ENCODE data around the gene GPR33. TPM values are rescaled to one million over a fixed set of nuclear protein-coding genes. Genes with fewer than 3 reads are reported as not detected.
"Not testable (repeated sequence)": the region's sequence is repeated elsewhere in the genome, so short reads cannot be mapped to it uniquely, and the experiment has no call there.

GPR33 gene
- total RNA-seq, 1 experiment from 2014 or later: not detected

DNA sequence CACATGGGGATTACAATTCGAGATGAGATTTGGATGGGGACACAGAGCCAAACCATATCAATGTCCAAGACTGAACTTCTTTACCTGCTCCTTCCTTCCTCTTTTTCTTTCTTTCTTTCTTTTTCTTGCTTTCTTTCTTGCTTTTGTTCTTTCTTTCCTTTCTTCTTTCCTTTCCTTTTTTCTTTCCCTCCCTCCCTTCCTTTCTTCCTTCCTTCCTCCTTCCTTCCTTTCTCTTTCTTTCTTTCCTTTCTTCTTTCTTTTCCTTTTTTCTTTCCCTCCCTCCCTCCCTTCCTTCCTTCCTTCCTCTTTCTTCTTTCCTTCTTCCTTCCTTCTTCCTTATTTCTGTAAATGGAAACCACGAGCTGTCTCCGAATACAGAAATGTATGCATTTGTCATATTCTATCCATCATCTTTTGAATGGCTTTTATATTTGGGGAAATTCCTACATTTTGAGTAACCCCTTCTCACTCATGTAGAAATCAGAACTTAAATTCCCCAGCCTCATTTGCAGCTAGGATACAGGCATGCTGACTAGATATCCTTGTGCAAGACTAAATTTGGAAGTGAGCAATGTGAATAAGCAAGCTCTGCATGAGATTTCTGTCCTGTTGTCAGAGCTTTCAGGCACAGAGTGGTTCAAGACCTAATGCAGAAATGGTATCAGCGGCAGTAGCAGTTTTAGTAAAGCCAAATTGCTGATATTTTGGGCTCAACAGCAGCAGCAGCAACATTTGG is 11.5 kb downstream of the GPR33 start:
- H3K27me3 Mint-ChIP-seq (ENCODE audit: insufficient read depth, unreplicated experiment): peaks cover 3% of the 10 kb centered on the region
- H3K36me3 ChIP-seq (ENCODE audit: control insufficient read depth, insufficient read depth, low read length): no peaks in the 10 kb centered on the region
- POLR2A ChIA-PET: interaction anchor here (0.6 kb wide), 1 partner anchor 48 kb away, joined by 3 read pairs; no protein-coding TSS in a partner anchor
- H3K9me3 Mint-ChIP-seq (ENCODE audit: unreplicated experiment): peaks cover 9% of the 10 kb centered on the region
- DNase-seq: no peak
- intact Hi-C loops (cut with micrococcal nuclease; ENCODE audit: unreplicated experiment): no loop called here
- H3K27ac Mint-ChIP-seq (ENCODE audit: unreplicated experiment): no peak overlapping the region
- no peak overlapping the region for H3K4me3 ChIP-seq (ENCODE audit: low read depth, low read length)
- no peaks in the 10 kb centered on the region for H3K4me1 Mint-ChIP-seq (ENCODE audit: low read depth, unreplicated experiment)
- H3K9me3 ChIP-seq: no peaks in the 10 kb centered on the region
- CTCF ChIA-PET: no interaction called here
- H3K4me3 Mint-ChIP-seq (ENCODE audit: unreplicated experiment): no peak overlapping the region
- BruUV-seq (replicated peaks): no TSS peak
- H3K4me1 ChIP-seq: no peaks in the 10 kb centered on the region
- H3K27me3 ChIP-seq (replicated peaks; ENCODE audit: control insufficient read depth, insufficient read depth, low read length): no peaks in the 10 kb centered on the region
- no peak for TF ChIP-seq CTCF (IDR thresholded peaks at IDR 0.05; ENCODE audit: insufficient read depth in 1 of 2, low read depth in 1 of 2, low read length in 1 of 2, severe bottlenecking in 1 of 2, unreplicated experiment in 1 of 2)
- H3K36me3 Mint-ChIP-seq (ENCODE audit: insufficient read depth, unreplicated experiment): no peaks in the 10 kb centered on the region

- POLR2A ChIA-PET: no interaction called here
- CTCF ChIA-PET: interaction anchor here (0.5 kb wide), 1 partner anchor 276 kb away, joined by 3 read pairs; no protein-coding TSS in a partner anchor
Observed at GRCh38 chr14:31466554-31466953, 21.3 kb downstream of the GPR33 start.

DNA sequence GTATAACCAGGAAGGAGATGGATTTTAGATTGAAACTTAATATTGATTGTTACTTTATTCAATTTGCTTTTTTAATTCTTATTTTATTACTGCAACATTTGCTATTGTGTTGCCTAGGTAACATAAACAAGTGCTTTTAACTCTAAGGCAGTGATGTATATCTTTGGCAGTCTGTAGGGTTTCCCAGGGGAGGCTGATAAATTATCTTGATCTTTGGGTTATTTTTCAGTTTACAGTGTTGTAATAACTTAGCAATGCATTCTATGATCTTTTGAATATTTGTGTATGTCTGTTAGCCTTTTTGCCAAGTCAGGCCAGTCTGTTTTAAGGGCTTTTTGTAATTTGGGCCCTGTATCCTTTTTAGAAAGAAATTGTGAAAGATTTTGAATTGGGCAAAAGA is 22.7 kb downstream of the GPR33 start:
- no peak overlapping the region for H3K27ac Mint-ChIP-seq (ENCODE audit: unreplicated experiment)

More at GRCh38 chr14:31466554-31466953, 21.3 kb downstream of the GPR33 start:
- no peaks in the 10 kb centered on the region for H3K9me3 Mint-ChIP-seq (ENCODE audit: unreplicated experiment)
- peaks cover 3% of the 10 kb centered on the region for H3K4me1 Mint-ChIP-seq (ENCODE audit: low read depth, unreplicated experiment)
- Histone ChIP-seq H3K9me3 (no peaks in the 10 kb centered on the region), H3K36me3 (ENCODE audit: control insufficient read depth, insufficient read depth, low read length) (no peaks in the 10 kb centered on the region), H3K27me3 (replicated peaks; ENCODE audit: control insufficient read depth, insufficient read depth, low read length) (no peaks in the 10 kb centered on the region), H3K4me3 (ENCODE audit: low read depth, low read length) (no peak overlapping the region), H3K4me1 (no peaks in the 10 kb centered on the region)
- H3K36me3 Mint-ChIP-seq (ENCODE audit: insufficient read depth, unreplicated experiment): no peaks in the 10 kb centered on the region
- H3K4me3 Mint-ChIP-seq (ENCODE audit: unreplicated experiment): no peak overlapping the region
- no peak for TF ChIP-seq CTCF (IDR thresholded peaks at IDR 0.05; ENCODE audit: insufficient read depth in 1 of 2, low read depth in 1 of 2, low read length in 1 of 2, severe bottlenecking in 1 of 2, unreplicated experiment in 1 of 2)
- H3K27ac Mint-ChIP-seq (ENCODE audit: unreplicated experiment): no peak overlapping the region
- intact Hi-C loops (cut with micrococcal nuclease; ENCODE audit: unreplicated experiment): no loop called here
- H3K27me3 Mint-ChIP-seq (ENCODE audit: insufficient read depth, unreplicated experiment): no peaks in the 10 kb centered on the region
- no peak for DNase-seq
- BruUV-seq (replicated peaks): no TSS peak

GRCh38 chr14:31462450-31462849 is 25.4 kb downstream of the GPR33 start:
- POLR2A ChIA-PET: not testable (repeated sequence)

More for the DNA sequence above, 22.7 kb downstream of the GPR33 start:
- intact Hi-C loops (cut with micrococcal nuclease; ENCODE audit: unreplicated experiment): no loop called here
- POLR2A ChIA-PET: no interaction called here
- no peaks in the 10 kb centered on the region for H3K36me3 ChIP-seq (ENCODE audit: control insufficient read depth, insufficient read depth, low read length)
- Mint-ChIP-seq H3K9me3 (ENCODE audit: unreplicated experiment) (no peaks in the 10 kb centered on the region), H3K4me1 (ENCODE audit: low read depth, unreplicated experiment) (peaks cover 7% of the 10 kb centered on the region), H3K4me3 (ENCODE audit: unreplicated experiment) (no peak overlapping the region), H3K27me3 (ENCODE audit: insufficient read depth, unreplicated experiment) (no peaks in the 10 kb centered on the region), H3K36me3 (ENCODE audit: insufficient read depth, unreplicated experiment) (no peaks in the 10 kb centered on the region)
- no peaks in the 10 kb centered on the region for H3K27me3 ChIP-seq (replicated peaks; ENCODE audit: control insufficient read depth, insufficient read depth, low read length)
- DNase-seq: no peak
- BruUV-seq (replicated peaks): no TSS peak
- H3K4me3 ChIP-seq (ENCODE audit: low read depth, low read length): no peak overlapping the region
- no peaks in the 10 kb centered on the region for H3K4me1 ChIP-seq
- CTCF ChIA-PET: no interaction called here
- TF ChIP-seq CTCF (IDR thresholded peaks at IDR 0.05; ENCODE audit: insufficient read depth in 1 of 2, low read depth in 1 of 2, low read length in 1 of 2, severe bottlenecking in 1 of 2, unreplicated experiment in 1 of 2): no peak
- no peaks in the 10 kb centered on the region for H3K9me3 ChIP-seq

More at GRCh38 chr14:31462450-31462849, 25.4 kb downstream of the GPR33 start:
- H3K36me3 ChIP-seq (ENCODE audit: control insufficient read depth, insufficient read depth, low read length); H3K27me3 Mint-ChIP-seq (ENCODE audit: insufficient read depth, unreplicated experiment); DNase-seq; H3K4me3 Mint-ChIP-seq (ENCODE audit: unreplicated experiment); H3K9me3 Mint-ChIP-seq (ENCODE audit: unreplicated experiment); H3K36me3 Mint-ChIP-seq (ENCODE audit: insufficient read depth, unreplicated experiment); intact Hi-C loops (cut with micrococcal nuclease; ENCODE audit: unreplicated experiment); H3K9me3 ChIP-seq; H3K4me3 ChIP-seq (ENCODE audit: low read depth, low read length); BruUV-seq (replicated peaks); H3K27ac Mint-ChIP-seq (ENCODE audit: unreplicated experiment); H3K27me3 ChIP-seq (replicated peaks; ENCODE audit: control insufficient read depth, insufficient read depth, low read length): not testable (repeated sequence)
- CTCF ChIA-PET: interaction anchor here (1.1 kb wide), 1 partner anchor 42 kb away, joined by 4 read pairs; the partner anchor contains the start of gene HEATR5A
- H3K4me1 ChIP-seq: peaks cover 13% of the 10 kb centered on the region
- H3K4me1 Mint-ChIP-seq (ENCODE audit: low read depth, unreplicated experiment): peaks cover 16% of the 10 kb centered on the region
